HFFc6 (cell line): Measurements from ENCODE around the gene MTRFR. TPM values are rescaled to one million over a fixed set of nuclear protein-coding genes. Genes with fewer than 3 reads are reported as not detected.
"Not testable (repeated sequence)": the region's sequence is repeated elsewhere in the genome, so short reads cannot be mapped to it uniquely, and the experiment has no call there.

Experiments used
- DNase-seq: peaks from one replicate; pipeline ENCODE4 v3.0.0-alpha.2; 2018
- H3K27ac Mint-ChIP-seq: 2 replicates; pipeline ENCODE4 v1.8.0; 2020; ENCODE audit warnings: mild to moderate bottlenecking, mixed read lengths
- H3K27me3 Mint-ChIP-seq: 2 replicates; pipeline ENCODE4 v1.8.0; 2021; ENCODE audit warnings: mild to moderate bottlenecking, moderate library complexity, mixed read lengths; ENCODE audit not compliant: insufficient read depth
- H3K36me3 Mint-ChIP-seq: 2 replicates; pipeline ENCODE4 v1.8.0; 2021; ENCODE audit warnings: low read depth, mixed read lengths
- H3K4me1 Mint-ChIP-seq: 2 replicates; pipeline ENCODE4 v1.8.0; 2020; ENCODE audit warnings: low read depth, mixed read lengths
- H3K4me3 Mint-ChIP-seq: 2 replicates; pipeline ENCODE4 v1.8.0; 2020; ENCODE audit warnings: mild to moderate bottlenecking, moderate library complexity, mixed read lengths
- H3K9me3 Mint-ChIP-seq: 2 replicates; pipeline ENCODE4 v1.8.0; 2020; ENCODE audit warnings: mild to moderate bottlenecking, mixed read lengths
- CTCF ChIP-seq: fragments of 200-600 bp; sonication (generic); IDR thresholded peaks from 2 replicates; pipeline ENCODE4 v1.5.0; 2021; ENCODE audit warnings: antibody characterized with exemption, mild to moderate bottlenecking
- long read RNA-seq: library from polyadenylated mRNA; unstranded; transcript quantifications from one replicate; pipeline ENCODE4 v2.0.0, GENCODE V29; 2019
- total RNA-seq, 6 experiments: library from RNA; stranded (reverse); fragmentation: NEBNext Ultra II Directional; extraction: Animal tissue kit (Norgen Biotek cat#: 25700); gene quantifications; 2 replicates in 1 of 6; 3 replicates in 5 of 6; pipeline ENCODE4 v1.2.3, GENCODE V29; 2021

Gene MTRFR
- total RNA-seq = 1 to 10 TPM; 7.8 to 9.1 (median 8.8) TPM
- long read RNA-seq, transcript C12orf65-201 (3 exons, 2,073 nt) = major isoform, 10 of 15 reads
- long read RNA-seq, partial matches to known transcripts = 0 of 15 reads
- long read RNA-seq, other reads (novel, unspliced or antisense) = 2 of 15 reads

- peak within 1 kb of the TSS; percentile 90 for H3K27ac Mint-ChIP-seq
Measured at GRCh38 chr12:123232807-123233504, at the start of gene MTRFR, which contains the start of gene MPHOSPH9. MTRFR (plus strand) TSS chr12:123233436; CDS start chr12:123253675, 20,239 bp downstream. MPHOSPH9 (minus strand) TSS chr12:123233141; CDS start chr12:123230364, 2,777 bp downstream.

GRCh38 chr12:123187637-123188036 is 45.6 kb upstream of the MTRFR start:
- no peak for TF ChIP-seq CTCF
- Mint-ChIP-seq H3K27me3 (no peaks in the 10 kb centered on the region), H3K27ac (no peak overlapping the region), H3K36me3 (peaks cover 26% of the 10 kb centered on the region), H3K4me1 (no peaks in the 10 kb centered on the region), H3K9me3 (no peaks in the 10 kb centered on the region), H3K4me3 (no peak overlapping the region)
- no peak for DNase-seq

More at GRCh38 chr12:123232807-123233504, at the start of gene MTRFR, which contains the start of gene MPHOSPH9:
- no peaks in the 10 kb centered on the region for H3K9me3 Mint-ChIP-seq
- H3K4me1 Mint-ChIP-seq = peaks cover 41% of the 10 kb centered on the region
- peaks cover 8% of the 10 kb centered on the region; the same call in 1 of the 2 replicates for H3K36me3 Mint-ChIP-seq
- H3K27me3 Mint-ChIP-seq = peaks cover 11% of the 10 kb centered on the region; the same call in 1 of the 2 replicates
- no peak for TF ChIP-seq CTCF
- DNase-seq = peak; percentile 100
- peak within 1 kb of the TSS; percentile 98 for H3K4me3 Mint-ChIP-seq

GRCh38 chr12:123199936-123200335 is 33.3 kb upstream of the MTRFR start:
- DNase-seq = no peak
- Mint-ChIP-seq H3K4me1 (no peaks in the 10 kb centered on the region), H3K4me3 (no peak overlapping the region), H3K9me3 (no peaks in the 10 kb centered on the region), H3K36me3 (peaks cover 14% of the 10 kb centered on the region), H3K27ac (no peak overlapping the region), H3K27me3 (no peaks in the 10 kb centered on the region)
- TF ChIP-seq CTCF = no peak

GRCh38 chr12:123200414-123200813 is 32.8 kb upstream of the MTRFR start:
- Mint-ChIP-seq H3K4me1 (no peaks in the 10 kb centered on the region), H3K4me3 (no peak overlapping the region), H3K27ac (no peak overlapping the region), H3K36me3 (peaks cover 14% of the 10 kb centered on the region), H3K27me3 (no peaks in the 10 kb centered on the region), H3K9me3 (no peaks in the 10 kb centered on the region)
- DNase-seq = no peak
- no peak for TF ChIP-seq CTCF

GRCh38 chr12:123206794-123207193 is 26.4 kb upstream of the MTRFR start:
- H3K27me3 Mint-ChIP-seq, H3K4me3 Mint-ChIP-seq, H3K4me1 Mint-ChIP-seq, H3K9me3 Mint-ChIP-seq, H3K27ac Mint-ChIP-seq, DNase-seq: not testable (repeated sequence)
- H3K36me3 Mint-ChIP-seq = peaks cover 19% of the 10 kb centered on the region

GRCh38 chr12:123207815-123208214 is 25.4 kb upstream of the MTRFR start:
- not testable (repeated sequence) for H3K9me3 Mint-ChIP-seq, H3K4me1 Mint-ChIP-seq, DNase-seq, H3K27me3 Mint-ChIP-seq, H3K27ac Mint-ChIP-seq, H3K4me3 Mint-ChIP-seq
- peaks cover 14% of the 10 kb centered on the region for H3K36me3 Mint-ChIP-seq
